Cardiac fibroblast (primary cell): ENCODE data around the gene TESK2.
"Not testable (repeated sequence)": the region's sequence is repeated elsewhere in the genome, so short reads cannot be mapped to it uniquely, and the experiment has no call there.

ENCODE experiments used
- DNase-seq, 2 donors: peaks; one replicate each; pipeline versions ENCODE4 v3.0.0 to v3.0.0-alpha.2; 2010; ENCODE audit warnings: low read depth in 2 of 2
- H3K4me3 ChIP-seq, 2 donors: replicated peaks in 1 of 2; 1 replicate in 1 of 2; 2 replicates in 1 of 2; pipeline ENCODE4 v1.5.1; 2011; ENCODE audit warnings: low read depth in 2 of 2, low read length in 2 of 2, mild to moderate bottlenecking in 2 of 2, moderate library complexity in 1 of 2
- TF ChIP-seq, protein P1 (sequence below): IDR thresholded peaks from one replicate; pipeline ENCODE4 v1.5.1; 2011; ENCODE audit warnings: low read depth, mild to moderate bottlenecking, low read length, inconsistent platforms

Gene TESK2

DNA sequence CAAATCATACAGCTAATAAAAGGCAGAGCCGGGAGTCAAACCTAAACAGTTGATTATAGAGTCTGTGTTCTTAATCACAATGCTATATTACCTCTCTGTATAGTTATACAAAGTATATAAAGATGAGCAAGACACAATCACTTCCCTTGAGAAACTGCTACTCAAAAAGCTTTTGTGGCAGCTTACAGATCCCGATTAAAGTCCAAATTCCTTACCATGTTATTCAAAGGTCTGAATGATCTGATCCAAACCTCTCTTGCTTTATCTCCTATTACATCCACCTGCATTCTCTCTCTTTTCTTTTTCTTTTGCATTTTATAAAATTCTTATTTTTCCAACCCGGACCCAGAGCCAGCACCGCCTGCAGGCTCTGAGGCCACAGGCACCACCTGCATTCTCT lies 93.7 kb downstream of the TESK2 start:
- no peak for DNase-seq
- H3K4me3 ChIP-seq, result no peak overlapping the region
- TF ChIP-seq, protein P1, sequence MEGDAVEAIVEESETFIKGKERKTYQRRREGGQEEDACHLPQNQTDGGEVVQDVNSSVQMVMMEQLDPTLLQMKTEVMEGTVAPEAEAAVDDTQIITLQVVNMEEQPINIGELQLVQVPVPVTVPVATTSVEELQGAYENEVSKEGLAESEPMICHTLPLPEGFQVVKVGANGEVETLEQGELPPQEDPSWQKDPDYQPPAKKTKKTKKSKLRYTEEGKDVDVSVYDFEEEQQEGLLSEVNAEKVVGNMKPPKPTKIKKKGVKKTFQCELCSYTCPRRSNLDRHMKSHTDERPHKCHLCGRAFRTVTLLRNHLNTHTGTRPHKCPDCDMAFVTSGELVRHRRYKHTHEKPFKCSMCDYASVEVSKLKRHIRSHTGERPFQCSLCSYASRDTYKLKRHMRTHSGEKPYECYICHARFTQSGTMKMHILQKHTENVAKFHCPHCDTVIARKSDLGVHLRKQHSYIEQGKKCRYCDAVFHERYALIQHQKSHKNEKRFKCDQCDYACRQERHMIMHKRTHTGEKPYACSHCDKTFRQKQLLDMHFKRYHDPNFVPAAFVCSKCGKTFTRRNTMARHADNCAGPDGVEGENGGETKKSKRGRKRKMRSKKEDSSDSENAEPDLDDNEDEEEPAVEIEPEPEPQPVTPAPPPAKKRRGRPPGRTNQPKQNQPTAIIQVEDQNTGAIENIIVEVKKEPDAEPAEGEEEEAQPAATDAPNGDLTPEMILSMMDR, result no peak

DNA sequence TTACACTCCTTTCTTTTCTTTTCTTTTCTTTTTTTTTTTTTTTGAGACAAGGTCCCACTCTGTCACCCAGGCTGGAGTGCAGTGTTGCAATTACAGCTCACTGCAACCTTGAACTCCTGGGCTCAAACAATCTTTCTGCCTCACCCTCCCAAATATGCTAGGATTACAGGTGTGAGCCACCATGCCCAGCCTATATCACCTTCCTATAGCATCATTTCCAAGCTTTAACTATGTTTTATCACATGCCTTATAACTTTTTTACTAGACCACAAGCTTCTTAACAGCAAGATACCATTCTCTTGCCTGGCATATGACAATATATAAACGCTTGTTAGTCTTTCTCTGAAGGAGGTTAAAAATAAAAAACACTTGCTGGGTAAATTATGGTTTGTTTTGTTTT lies 95.4 kb downstream of the TESK2 start:
- no peak overlapping the region for H3K4me3 ChIP-seq
- no peak for DNase-seq
- TF ChIP-seq, protein P1, result no peak

DNA sequence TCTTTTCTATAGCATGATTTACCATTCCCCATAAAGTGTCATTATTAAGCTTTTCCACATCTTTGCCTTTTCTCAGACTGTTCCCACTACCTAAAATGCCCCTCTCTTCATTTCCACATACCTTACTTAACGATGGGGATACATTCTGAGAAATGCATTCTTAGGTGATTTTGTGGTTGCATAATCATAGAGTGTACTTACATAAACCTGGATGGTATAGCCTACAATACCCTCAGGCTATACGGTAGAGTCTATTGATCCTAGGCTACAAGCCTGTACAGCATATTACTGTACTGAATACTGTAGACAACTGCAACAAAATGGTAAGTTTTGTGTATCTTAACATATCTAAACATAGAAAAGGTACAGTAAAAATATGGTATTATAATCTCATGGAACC lies 95.9 kb downstream of the TESK2 start:
- TF ChIP-seq, protein P1, result no peak
- DNase-seq, result no peak

DNA sequence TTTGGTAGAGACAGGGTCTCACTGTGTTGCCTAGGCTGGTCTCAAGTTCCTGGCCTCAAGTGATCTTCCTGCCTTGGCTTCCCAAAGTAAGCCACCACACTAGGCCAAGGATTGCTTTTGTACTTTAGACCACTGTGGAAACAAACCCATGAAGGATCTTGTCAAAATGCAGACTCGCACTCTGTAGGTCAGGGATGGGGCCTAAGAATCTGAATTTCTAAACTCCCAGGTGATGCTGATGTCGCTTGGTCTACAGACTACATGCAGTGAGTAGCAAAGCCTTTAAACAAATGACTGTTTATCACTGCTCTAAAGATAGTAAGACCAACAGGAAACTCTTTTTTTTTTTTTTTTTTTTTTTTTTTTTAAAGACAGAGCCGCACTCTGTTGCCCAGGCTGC lies 96.6 kb downstream of the TESK2 start:
- TF ChIP-seq, protein P1, result no peak
- no peak overlapping the region for H3K4me3 ChIP-seq
- peak; percentile 3 to 4 for DNase-seq

More for the DNA sequence above, 95.9 kb downstream of the TESK2 start:
- H3K4me3 ChIP-seq, result no peak overlapping the region

DNA sequence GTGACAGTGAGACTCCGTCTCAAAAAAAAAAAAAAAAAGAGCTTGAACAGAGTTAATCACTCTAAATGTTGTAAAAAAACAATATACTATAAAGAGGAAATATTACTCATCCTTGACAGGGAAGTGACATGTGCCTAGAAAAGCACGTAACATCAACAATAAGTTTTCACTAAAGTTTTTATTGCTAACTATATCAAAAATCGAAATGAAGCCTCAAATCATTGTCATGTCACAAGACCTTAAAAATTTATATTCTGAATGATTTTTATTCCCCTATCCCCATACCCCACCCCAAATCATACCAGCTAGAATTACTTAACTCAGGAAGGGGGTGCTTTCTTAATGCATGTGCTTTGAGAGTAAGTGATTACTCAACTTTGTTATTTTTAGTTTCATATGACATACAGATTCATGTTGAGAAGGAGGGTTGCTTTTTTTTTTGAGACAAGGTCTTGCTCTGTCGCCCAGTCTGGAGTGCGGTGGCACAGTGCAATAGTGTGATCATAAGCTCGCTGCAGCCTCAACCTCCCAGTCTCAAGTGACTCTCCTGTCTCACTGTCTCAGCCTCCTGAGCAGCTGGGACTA lies 97.2 kb downstream of the TESK2 start:
- DNase-seq, result peak; percentile 7 to 56
- no peak overlapping the region for H3K4me3 ChIP-seq
- TF ChIP-seq, protein P1, result no peak

DNA sequence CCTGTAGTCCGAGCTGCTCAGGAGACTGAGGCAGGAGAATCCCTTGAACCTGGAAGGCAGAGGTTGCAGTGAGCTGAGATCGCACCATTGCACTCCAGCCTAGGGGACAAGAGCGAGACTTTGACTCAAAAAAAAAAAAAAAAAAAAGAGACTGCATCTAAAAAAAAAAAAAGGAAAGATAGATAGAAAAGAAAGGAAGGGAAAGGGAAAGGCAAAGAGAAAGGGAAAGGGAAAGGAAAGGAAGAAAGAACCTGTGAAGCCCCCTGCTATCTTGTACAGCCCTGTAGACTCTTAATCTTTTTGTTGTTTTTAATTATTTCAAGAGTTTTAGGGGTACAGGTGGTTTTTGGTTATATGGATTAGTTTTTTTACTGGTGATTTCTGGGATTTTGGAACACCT lies 104.7 kb downstream of the TESK2 start:
- DNase-seq, result no peak
- H3K4me3 ChIP-seq, result no peak overlapping the region
- TF ChIP-seq, protein P1, result no peak

DNA sequence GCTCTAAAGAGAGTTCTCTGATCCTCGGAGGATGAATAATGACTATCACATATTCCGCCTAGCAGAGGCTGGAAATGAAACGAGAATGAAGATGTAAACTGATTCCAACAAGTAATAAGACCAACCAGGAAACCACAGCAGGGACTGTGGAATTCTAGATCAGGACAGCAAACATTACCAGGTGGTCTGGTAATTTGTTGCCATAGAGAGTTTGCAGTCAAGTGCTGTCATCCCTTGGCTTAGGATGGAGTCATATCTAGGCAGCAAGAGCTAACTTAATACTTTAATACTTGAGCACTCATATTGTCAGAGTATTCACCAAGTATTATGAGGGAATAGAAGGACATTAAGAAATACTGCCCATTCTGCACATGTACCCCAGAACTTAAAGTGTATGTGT lies 105.7 kb downstream of the TESK2 start:
- no peak for DNase-seq
- TF ChIP-seq, protein P1, result no peak
- no peak overlapping the region for H3K4me3 ChIP-seq

DNA sequence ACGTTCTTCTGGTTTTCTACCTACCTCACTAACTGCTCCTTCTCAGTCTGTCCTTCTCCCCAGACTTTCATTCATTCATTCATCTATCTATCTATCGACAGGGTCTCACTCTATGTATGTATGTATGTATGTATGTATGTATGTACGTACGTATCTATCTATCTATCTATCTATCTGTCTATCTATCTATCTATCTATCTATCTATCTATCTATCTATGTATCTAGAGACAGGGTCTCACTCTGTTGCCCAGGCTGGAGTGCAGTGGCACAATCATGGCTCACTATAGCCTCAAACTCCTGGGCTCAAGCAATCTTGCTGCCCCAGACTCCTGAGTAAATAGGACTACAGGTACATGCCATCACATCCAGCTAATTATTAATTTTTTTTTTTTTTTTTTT lies 106.8 kb downstream of the TESK2 start:
- H3K4me3 ChIP-seq, DNase-seq: not testable (repeated sequence)
